SK-N-SH (cell line): Measurements from ENCODE around the gene RNF13. TPM values are rescaled to one million over a fixed set of nuclear protein-coding genes. Genes with fewer than 3 reads are reported as not detected.

Experiments
- CTCF ChIA-PET: fragments of 300-600, 350-600 bp; formaldehyde crosslinking; extraction: SDS; loops from one replicate; lab custom pipeline; 2021; lab: Yijun Ruan, JAX
- POLR2A ChIA-PET: fragments of 350-600 bp; sonication (Branson Sonifier 250); formaldehyde crosslinking; extraction: SDS; loops from one replicate; lab custom pipeline; 2020; ENCODE audit warnings: antibody characterized with exemption, inconsistent platforms; lab: Yijun Ruan, JAX
- DNase-seq: peaks from one replicate; pipeline ENCODE4 v3.0.0; 2012
- H2AFZ ChIP-seq: fragments of 200-600 bp; sonication (generic); 2 replicates; pipeline ENCODE4 v1.8.1; 2016; ENCODE audit warnings: antibody characterized with exemption, mild to moderate bottlenecking, low read depth
- H3F3A ChIP-seq: fragments of 200-600 bp; sonication (generic); replicated peaks from 2 replicates; pipeline ENCODE3; 2016; ENCODE audit warnings: antibody characterized with exemption, mild to moderate bottlenecking; ENCODE audit not compliant: insufficient read depth
- H3K27ac ChIP-seq, 2 experiments: fragments of 200-500 bp in 1 of 2; fragments of 200-600 bp in 1 of 2; sonication (Bioruptor generic) in 1 of 2; sonication (generic), shearing (Covaris generic) in 1 of 2; 2 replicates each; pipeline versions ENCODE4 v1.5.1 to v1.6.1; 2014 to 2016; ENCODE audit warnings: low read depth in 2 of 2, inconsistent platforms in 1 of 2, low read length in 1 of 2, mild to moderate bottlenecking in 1 of 2, mixed read lengths in 1 of 2
- H3K27me3 ChIP-seq: fragments of 200-600 bp; sonication (generic), shearing (Covaris generic); 2 replicates; pipeline ENCODE4 v1.6.1; 2016; ENCODE audit warnings: mixed run types; ENCODE audit not compliant: insufficient read depth
- H3K36me3 ChIP-seq, 2 experiments: fragments of 200-500 bp in 1 of 2; fragments of 200-600 bp in 1 of 2; sonication (Bioruptor generic) in 1 of 2; sonication (generic) in 1 of 2; replicated peaks in 1 of 2; 2 replicates each; pipeline versions ENCODE3 to v1.5.1; 2014 to 2016; ENCODE audit warnings: low read length in 1 of 2, mild to moderate bottlenecking in 1 of 2; ENCODE audit not compliant: insufficient read depth in 2 of 2, control insufficient read depth in 1 of 2
- H3K4me1 ChIP-seq, 2 experiments: fragments of 200-500 bp in 1 of 2; fragments of 200-600 bp in 1 of 2; sonication (Bioruptor generic) in 1 of 2; sonication (generic), shearing (Covaris generic) in 1 of 2; 2 replicates each; pipeline versions ENCODE4 v1.5.1 to v1.6.1; 2014 to 2016; ENCODE audit warnings: low read depth in 1 of 2, low read length in 1 of 2, mixed run types in 1 of 2; ENCODE audit not compliant: insufficient read depth in 2 of 2, control insufficient read depth in 1 of 2
- H3K4me2 ChIP-seq: fragments of 200-600 bp; sonication (generic), shearing (Covaris generic); 2 replicates; pipeline ENCODE4 v1.6.1; 2017; ENCODE audit warnings: mixed run types
- H3K4me3 ChIP-seq, 2 experiments: fragments of 200-500 bp in 1 of 2; fragments of 200-600 bp in 1 of 2; sonication (Bioruptor generic) in 1 of 2; sonication (generic), shearing (Covaris generic) in 1 of 2; 2 replicates each; pipeline versions ENCODE4 v1.5.1 to v1.8.1; 2014 to 2016; ENCODE audit warnings: low read depth in 2 of 2, inconsistent platforms in 1 of 2, low read length in 1 of 2, mild to moderate bottlenecking in 1 of 2, mixed read lengths in 1 of 2, moderate library complexity in 1 of 2
- H3K79me2 ChIP-seq: fragments of 200-600 bp; sonication (generic); 2 replicates; pipeline ENCODE4 v1.8.1; 2017; ENCODE audit warnings: mild to moderate bottlenecking; ENCODE audit not compliant: insufficient read depth
- H3K9ac ChIP-seq: fragments of 200-600 bp; sonication (generic); 2 replicates; pipeline ENCODE4 v1.6.1; 2017; ENCODE audit warnings: mixed run types
- H3K9me2 ChIP-seq: fragments of 200-600 bp; sonication (generic); 2 replicates; pipeline ENCODE4 v1.6.1; 2017; ENCODE audit warnings: mixed run types
- H3K9me3 ChIP-seq: fragments of 200-600 bp; sonication (generic); 2 replicates; pipeline ENCODE4 v1.6.1; 2017; ENCODE audit warnings: mixed run types, mild to moderate bottlenecking, moderate library complexity
- H4K20me1 ChIP-seq: fragments of 200-600 bp; sonication (generic); 2 replicates; pipeline ENCODE4 v1.6.1; 2017; ENCODE audit warnings: mild to moderate bottlenecking, mixed run types; ENCODE audit not compliant: insufficient read depth
- CHD2 ChIP-seq: fragments of 150-350 bp; IDR thresholded peaks from 2 replicates; pipeline ENCODE4 v1.6.1; 2018; ENCODE audit warnings: low read length; ENCODE audit not compliant: partially characterized antibody
- ELF1 ChIP-seq: IDR thresholded peaks from 2 replicates; pipeline ENCODE4 v1.4.0; 2012
- EP300 ChIP-seq, 2 experiments: IDR thresholded peaks; 2 replicates each; pipeline versions ENCODE4 v1.4.0 to v1.6.1; 2012; ENCODE audit warnings: borderline replicate concordance in 1 of 2, low read depth in 1 of 2, low read length in 1 of 2
- FOSL2 ChIP-seq: IDR thresholded peaks from 2 replicates; pipeline ENCODE4 v1.4.0; 2012; ENCODE audit warnings: low read depth, mild to moderate bottlenecking, moderate library complexity, borderline replicate concordance
- FOXM1 ChIP-seq: IDR thresholded peaks from 2 replicates; pipeline ENCODE4 v1.4.0; 2012; ENCODE audit warnings: low read depth, mild to moderate bottlenecking
- GABPA ChIP-seq: IDR thresholded peaks from 2 replicates; pipeline ENCODE4 v1.4.0; 2012; ENCODE audit warnings: low read depth, mild to moderate bottlenecking
- GATA2 ChIP-seq: sonication (generic); formaldehyde crosslinking; IDR thresholded peaks from 2 replicates; pipeline ENCODE4 v1.5.0; 2020; ENCODE audit warnings: mild to moderate bottlenecking, missing genetic modification reagents
- IRF3 ChIP-seq: fragments of 150-350 bp; IDR thresholded peaks from 2 replicates; pipeline ENCODE4 v1.6.1; 2016; ENCODE audit warnings: mild to moderate bottlenecking, low read depth, low read length
- JUND ChIP-seq: IDR thresholded peaks from 2 replicates; pipeline ENCODE4 v1.4.0; 2012
- MAX ChIP-seq: IDR thresholded peaks from 2 replicates; pipeline ENCODE4 v1.4.0; 2012; ENCODE audit warnings: low read depth
- MEF2A ChIP-seq: IDR thresholded peaks from 2 replicates; pipeline ENCODE4 v1.4.0; 2012; ENCODE audit warnings: low read depth, borderline replicate concordance
- NFIC ChIP-seq: IDR thresholded peaks from 2 replicates; pipeline ENCODE4 v1.4.0; 2012; ENCODE audit warnings: borderline replicate concordance
- PBX3 ChIP-seq: IDR thresholded peaks from 2 replicates; pipeline ENCODE4; 2012
- REST ChIP-seq: IDR thresholded peaks from 2 replicates; pipeline ENCODE4 v1.6.1; 2012; ENCODE audit warnings: mild to moderate bottlenecking, low read depth, low read length, moderate library complexity
- RXRA ChIP-seq: IDR thresholded peaks from 2 replicates; pipeline ENCODE4 v1.4.0; 2012; ENCODE audit warnings: low read depth, mild to moderate bottlenecking, borderline replicate concordance
- SIN3A ChIP-seq: IDR thresholded peaks from 2 replicates; pipeline ENCODE4 v1.6.1; 2012; ENCODE audit warnings: low read depth, mild to moderate bottlenecking, low read length, moderate library complexity, borderline replicate concordance
- YY1 ChIP-seq: IDR thresholded peaks from 2 replicates; pipeline ENCODE4 v1.4.0; 2012; ENCODE audit warnings: low read depth, mild to moderate bottlenecking
- WGBS: methylation state at CpG from one replicate; pipeline ENCODE4 v1.1.6; 2017; ENCODE audit warnings: low lambda C conversion rate; 5-methylcytosine and 5-hydroxymethylcytosine counted together
- polyA plus RNA-seq, 3 experiments: library from polyadenylated mRNA; depleted of rRNA; stranded (reverse); fragments of >200 nt; gene quantifications; 2 replicates each; pipeline ENCODE4 v1.2.3, GENCODE V29; 2012

The RNF13 gene
- polyA plus RNA-seq, 1 of the 3 experiments (the other 2 are of a cell fraction): 14.9 TPM

GRCh38 chr3:149919509-149919908 lies 106.5 kb downstream of the RNF13 start:
- no peak overlapping the region for H3K27ac ChIP-seq
- no peak overlapping the region for H2AFZ ChIP-seq
- H3K4me3 ChIP-seq: no peak overlapping the region
- TF ChIP-seq MAX (no peak), MEF2A (no peak), YY1 (no peak), FOXM1 (no peak), PBX3 (no peak), FOSL2 (no peak), RXRA (no peak), EP300 (IDR thresholded peaks at IDR 0.05; ENCODE audit: borderline replicate concordance in 1 of 2, low read depth in 1 of 2, low read length in 1 of 2) (no peak), IRF3 (no peak), GABPA (no peak), GATA2 (no peak), SIN3A (no peak), REST (no peak), ELF1 (no peak), NFIC (no peak), CHD2 (no peak), JUND (no peak)
- no peaks in the 10 kb centered on the region for H3K79me2 ChIP-seq
- H3K9me2 ChIP-seq: no peaks in the 10 kb centered on the region
- H4K20me1 ChIP-seq: no peaks in the 10 kb centered on the region
- ChIA-PET CTCF (interaction anchor here (0.6 to 1.0 kb wide), 2 partner anchors 77 to 490 kb away, joined by 3 read pairs; no protein-coding TSS in a partner anchor), POLR2A (no interaction called here)
- H3K4me1 ChIP-seq: no peaks in the 10 kb centered on the region
- H3K27me3 ChIP-seq: no peaks in the 10 kb centered on the region
- H3F3A ChIP-seq: peaks cover 3% of the 10 kb centered on the region
- no peak overlapping the region for H3K9ac ChIP-seq
- over 99% methylated on average over 3 of the region's 3 CpGs for WGBS
- no peaks in the 10 kb centered on the region for H3K9me3 ChIP-seq
- H3K36me3 ChIP-seq: peaks cover 3 to 37% of the 10 kb centered on the region in 2 experiments
- no peak for DNase-seq
- H3K4me2 ChIP-seq: no peak overlapping the region
